Stimulated activated CD4-positive, alpha-beta T cell treated with anti-CD3 and anti-CD28 coated beads, TNF-alpha, amount 100 ng/mL, for 1 hour (primary cell): Measurements from ENCODE around the gene MRNIP.

Experiments used
- DNase-seq, 3 donors: peaks; one replicate each; pipeline ENCODE4 v3.0.0-alpha.2; 2020; ENCODE audit warnings: low read depth in 3 of 3, low spot score in 1 of 3

The MRNIP gene

GRCh38 chr5:179858586-179859427 is at the start of gene MRNIP:
Gene MRNIP (minus strand): TSS chr5:179858817. CDS start chr5:179858796, 21 bp downstream.
- DNase-seq = peak; percentile 63 to 87 (median 75)

- DNase-seq = peak; percentile 25 to 60 (median 50)
Measured at GRCh38 chr5:179907556-179908324, 49.1 kb upstream of the MRNIP start, which contains the start of gene TBC1D9B. Gene TBC1D9B (minus strand): TSS chr5:179907897. CDS start chr5:179907821, 76 bp downstream.

GRCh38 chr5:179906795-179907555 is 48.4 kb upstream of the MRNIP start:
- peak in 1 of 3 donors; percentile 15 for DNase-seq

GRCh38 chr5:179906294-179906794 is 47.7 kb upstream of the MRNIP start:
- no peak for DNase-seq

- DNase-seq = no peak
Measured at GRCh38 chr5:179905161-179905560, 46.5 kb upstream of the MRNIP start.

- no peak for DNase-seq
Measured at GRCh38 chr5:179904463-179905160, 46.0 kb upstream of the MRNIP start.

- DNase-seq = no peak
Measured at GRCh38 chr5:179902763-179903158, 44.1 kb upstream of the MRNIP start.

GRCh38 chr5:179901915-179902762 is 43.5 kb upstream of the MRNIP start:
- DNase-seq = no peak

GRCh38 chr5:179901462-179901861 is 42.8 kb upstream of the MRNIP start:
- no peak for DNase-seq

GRCh38 chr5:179900711-179901110 is 42.1 kb upstream of the MRNIP start:
- no peak for DNase-seq

GRCh38 chr5:179900206-179900605 is 41.6 kb upstream of the MRNIP start:
- no peak for DNase-seq

GRCh38 chr5:179895861-179896260 is 37.2 kb upstream of the MRNIP start:
- no peak for DNase-seq

GRCh38 chr5:179893958-179894895 is 35.6 kb upstream of the MRNIP start:
- no peak for DNase-seq

- no peak for DNase-seq
Measured at GRCh38 chr5:179893076-179893957, 34.7 kb upstream of the MRNIP start.

GRCh38 chr5:179892255-179892654 is 33.6 kb upstream of the MRNIP start:
- no peak for DNase-seq

- DNase-seq = no peak
Measured at GRCh38 chr5:179890751-179891682, 32.4 kb upstream of the MRNIP start.
